WTC11 (cell line): ENCODE data around the gene RYR3. TPM values are rescaled to one million over a fixed set of nuclear protein-coding genes. Genes with fewer than 3 reads are reported as not detected.

Experiments
- ATAC-seq: fragments of 200-7000 bp; cut with Tn5 transposase; 2 replicates; pipeline ENCODE4 v1.10.0; 2021; ENCODE audit warnings: mild to moderate bottlenecking, moderate library complexity
- CTCF ChIA-PET: fragments of 300-600 bp; sonication (Branson Sonifier 250); formaldehyde crosslinking; loops from one replicate; lab custom pipeline; 2021; ENCODE audit warnings: antibody characterized with exemption; lab: Charles Lee
- POLR2A ChIA-PET: fragments of 350-600 bp; sonication (Branson Sonifier 250); formaldehyde crosslinking; loops from one replicate; lab custom pipeline; 2021; ENCODE audit warnings: antibody characterized with exemption; lab: Charles Lee
- DNase-seq: peaks from one replicate; pipeline ENCODE4 v3.0.0; 2021; ENCODE audit warnings: low spot score
- H3K27ac Mint-ChIP-seq: 2 replicates; pipeline ENCODE4 v1.8.0; 2021; ENCODE audit warnings: mixed read lengths
- H3K27me3 Mint-ChIP-seq: 2 replicates; pipeline ENCODE4 v1.8.0; 2021; ENCODE audit warnings: low read depth, mild to moderate bottlenecking, moderate library complexity, mixed read lengths
- H3K36me3 Mint-ChIP-seq: 2 replicates; pipeline ENCODE4 v1.8.0; 2021; ENCODE audit warnings: mixed read lengths
- H3K4me1 Mint-ChIP-seq: 2 replicates; pipeline ENCODE4 v1.8.0; 2022; ENCODE audit warnings: mixed read lengths
- H3K4me3 Mint-ChIP-seq: 2 replicates; pipeline ENCODE4 v1.8.0; 2021; ENCODE audit warnings: mild to moderate bottlenecking, moderate library complexity, mixed read lengths
- H3K9me3 Mint-ChIP-seq: 2 replicates; pipeline ENCODE4 v1.8.0; 2021; ENCODE audit warnings: mixed read lengths
- HMGA2 ChIP-seq: fragments of 250-450 bp; sonication (Bioruptor Pico); IDR thresholded peaks from 2 replicates; pipeline ENCODE4 v1.4.0; 2021; ENCODE audit warnings: mild to moderate bottlenecking, moderate library complexity
- NFYB ChIP-seq: sonication (generic); formaldehyde crosslinking; conservative IDR thresholded peaks from 2 replicates; pipeline ENCODE4 v1.8.0; 2022; ENCODE audit warnings: low read depth, missing genetic modification reagents
- NR1H2 ChIP-seq: sonication (generic); formaldehyde crosslinking; IDR thresholded peaks from 2 replicates; pipeline ENCODE4 v1.9.0; 2021; ENCODE audit warnings: mild to moderate bottlenecking, moderate library complexity, missing genetic modification reagents
- NR3C1 ChIP-seq: sonication (generic); formaldehyde crosslinking; conservative IDR thresholded peaks from 2 replicates; pipeline ENCODE4 v1.8.1; 2023; ENCODE audit warnings: low read depth, mild to moderate bottlenecking, missing genetic modification reagents
- SMAD3 ChIP-seq: sonication (generic); formaldehyde crosslinking; IDR thresholded peaks from 2 replicates; pipeline ENCODE4 v1.8.0; 2022; ENCODE audit warnings: missing genetic modification reagents, mild to moderate bottlenecking, borderline replicate concordance
- SMAD4 ChIP-seq: sonication (generic); formaldehyde crosslinking; IDR thresholded peaks from 2 replicates; pipeline ENCODE4 v1.8.0; 2022; ENCODE audit warnings: mild to moderate bottlenecking, missing genetic modification reagents
- ZNF219 ChIP-seq: sonication (generic); formaldehyde crosslinking; IDR thresholded peaks from 2 replicates; pipeline ENCODE4 v1.8.0; 2023; ENCODE audit warnings: missing genetic modification reagents, mild to moderate bottlenecking, borderline replicate concordance
- total RNA-seq: library from RNA; stranded (reverse); gene quantifications from 3 replicates; pipeline ENCODE4 v1.2.3, GENCODE V29; 2021
- TF ChIP-seq, protein P1 (sequence below): sonication (generic); formaldehyde crosslinking; IDR thresholded peaks from 2 replicates; pipeline ENCODE4 v1.8.1; 2023; ENCODE audit warnings: mild to moderate bottlenecking, missing genetic modification reagents
- TF ChIP-seq, protein P2 (sequence below): fragments of 250-450 bp; sonication (Bioruptor Pico); IDR thresholded peaks from 2 replicates; pipeline ENCODE4 v1.9.0; 2021; ENCODE audit warnings: mild to moderate bottlenecking
- TF ChIP-seq, protein P3 (sequence below): fragments of 250-450 bp; sonication (Bioruptor Pico); IDR thresholded peaks from 2 replicates; pipeline ENCODE4 v2.1.2; 2022; ENCODE audit warnings: mild to moderate bottlenecking, moderate library complexity
- TF ChIP-seq, protein P4 (sequence below): sonication (generic); formaldehyde crosslinking; IDR thresholded peaks from 2 replicates; pipeline ENCODE4 v1.8.1; 2022; ENCODE audit warnings: missing genetic modification reagents, borderline replicate concordance
- TF ChIP-seq, protein P5 (sequence below): sonication (generic); formaldehyde crosslinking; conservative IDR thresholded peaks from 2 replicates; pipeline ENCODE4 v1.8.1; 2022; ENCODE audit warnings: mild to moderate bottlenecking, missing genetic modification reagents
- TF ChIP-seq, protein P6 (sequence below): fragments of 250-450 bp; sonication (Bioruptor Pico); IDR thresholded peaks from 2 replicates; pipeline ENCODE4 v1.9.0; 2021; ENCODE audit warnings: mild to moderate bottlenecking, borderline replicate concordance

RYR3 gene
- total RNA-seq, 1 experiment from 2014 or later: 1.4 TPM

DNA sequence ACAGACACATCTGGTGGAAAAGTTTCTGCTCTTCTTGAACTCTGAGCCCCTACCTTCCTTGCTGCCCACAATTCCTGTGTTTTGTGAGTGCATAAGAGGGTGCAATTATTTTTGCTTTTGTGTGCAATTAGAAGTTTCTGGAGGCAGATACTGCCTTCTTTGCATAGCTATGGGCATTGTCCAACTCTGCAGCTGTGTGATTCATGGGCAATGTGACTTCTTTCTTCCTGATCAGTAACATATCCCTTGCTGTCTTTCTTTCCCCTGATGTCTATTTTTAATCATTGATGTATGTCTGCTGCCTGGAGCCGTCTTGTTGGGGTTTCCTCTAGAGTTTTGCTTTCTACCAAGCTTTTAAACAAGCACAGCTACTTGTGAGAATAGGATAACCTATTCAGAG, 336.0 kb downstream of the RYR3 start (continued):
- TF ChIP-seq HMGA2: no peak
- TF ChIP-seq, protein P1, sequence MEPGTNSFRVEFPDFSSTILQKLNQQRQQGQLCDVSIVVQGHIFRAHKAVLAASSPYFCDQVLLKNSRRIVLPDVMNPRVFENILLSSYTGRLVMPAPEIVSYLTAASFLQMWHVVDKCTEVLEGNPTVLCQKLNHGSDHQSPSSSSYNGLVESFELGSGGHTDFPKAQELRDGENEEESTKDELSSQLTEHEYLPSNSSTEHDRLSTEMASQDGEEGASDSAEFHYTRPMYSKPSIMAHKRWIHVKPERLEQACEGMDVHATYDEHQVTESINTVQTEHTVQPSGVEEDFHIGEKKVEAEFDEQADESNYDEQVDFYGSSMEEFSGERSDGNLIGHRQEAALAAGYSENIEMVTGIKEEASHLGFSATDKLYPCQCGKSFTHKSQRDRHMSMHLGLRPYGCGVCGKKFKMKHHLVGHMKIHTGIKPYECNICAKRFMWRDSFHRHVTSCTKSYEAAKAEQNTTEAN (CRISPR knock-in tag): no peak

DNA sequence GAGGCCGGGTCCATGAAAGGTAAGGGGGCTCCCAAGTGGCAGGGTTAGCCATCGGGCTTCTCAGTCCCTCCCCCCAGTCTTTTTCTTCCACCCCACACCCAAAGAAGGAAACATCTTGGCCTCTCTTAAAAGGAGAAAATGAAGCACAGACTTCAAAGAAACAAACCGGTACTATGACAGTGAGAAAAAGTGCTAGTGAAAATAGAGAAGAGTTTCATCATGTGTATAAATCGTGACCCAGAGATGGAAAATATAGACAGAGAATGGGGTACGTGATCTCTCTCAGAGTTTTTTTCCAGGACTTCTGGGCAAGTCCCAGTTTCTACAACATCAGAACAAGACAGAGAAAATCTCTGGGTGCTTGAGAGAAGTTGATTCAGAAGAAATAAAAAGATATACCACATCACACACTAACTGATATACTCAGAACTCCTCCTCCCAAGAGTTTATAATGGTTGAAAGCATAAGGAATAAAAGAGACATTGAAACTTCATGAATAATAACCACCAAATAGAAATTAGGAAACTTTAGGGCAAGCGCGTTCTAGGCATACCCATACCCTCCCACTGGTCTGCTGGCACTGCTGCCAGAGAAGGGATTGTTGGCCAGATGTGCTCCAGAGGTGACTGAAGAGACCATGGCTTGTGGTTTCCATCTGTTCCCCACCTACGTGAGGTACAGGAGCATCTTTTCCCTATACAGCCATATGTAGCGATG, 338.6 kb downstream of the RYR3 start:
- ChIA-PET POLR2A (interaction anchor here (1.1 kb wide), 1 partner anchor 350 kb away, joined by 4 read pairs; no protein-coding TSS in a partner anchor), CTCF (no interaction called here)
- Mint-ChIP-seq H3K4me1 (no peaks in the 10 kb centered on the region), H3K36me3 (no peaks in the 10 kb centered on the region), H3K27ac (no peak overlapping the region), H3K27me3 (no peaks in the 10 kb centered on the region), H3K4me3 (no peak overlapping the region), H3K9me3 (no peaks in the 10 kb centered on the region)
- no peak for ATAC-seq
- TF ChIP-seq SMAD3 (CRISPR knock-in tag) (no peak), SMAD4 (CRISPR knock-in tag) (no peak), NR1H2 (CRISPR knock-in tag) (no peak), NFYB (CRISPR knock-in tag) (no peak), ZNF219 (CRISPR knock-in tag) (no peak), NR3C1 (CRISPR knock-in tag) (no peak)
- TF ChIP-seq, protein P2, sequence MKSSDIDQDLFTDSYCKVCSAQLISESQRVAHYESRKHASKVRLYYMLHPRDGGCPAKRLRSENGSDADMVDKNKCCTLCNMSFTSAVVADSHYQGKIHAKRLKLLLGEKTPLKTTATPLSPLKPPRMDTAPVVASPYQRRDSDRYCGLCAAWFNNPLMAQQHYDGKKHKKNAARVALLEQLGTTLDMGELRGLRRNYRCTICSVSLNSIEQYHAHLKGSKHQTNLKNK: no peak
- TF ChIP-seq, protein P3, sequence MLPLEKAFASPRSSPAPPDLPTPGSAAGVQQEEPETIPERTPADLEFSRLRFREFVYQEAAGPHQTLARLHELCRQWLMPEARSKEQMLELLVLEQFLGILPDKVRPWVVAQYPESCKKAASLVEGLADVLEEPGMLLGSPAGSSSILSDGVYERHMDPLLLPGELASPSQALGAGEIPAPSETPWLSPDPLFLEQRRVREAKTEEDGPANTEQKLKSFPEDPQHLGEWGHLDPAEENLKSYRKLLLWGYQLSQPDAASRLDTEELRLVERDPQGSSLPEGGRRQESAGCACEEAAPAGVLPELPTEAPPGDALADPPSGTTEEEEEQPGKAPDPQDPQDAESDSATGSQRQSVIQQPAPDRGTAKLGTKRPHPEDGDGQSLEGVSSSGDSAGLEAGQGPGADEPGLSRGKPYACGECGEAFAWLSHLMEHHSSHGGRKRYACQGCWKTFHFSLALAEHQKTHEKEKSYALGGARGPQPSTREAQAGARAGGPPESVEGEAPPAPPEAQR (CRISPR knock-in tag): no peak
- TF ChIP-seq, protein P4, sequence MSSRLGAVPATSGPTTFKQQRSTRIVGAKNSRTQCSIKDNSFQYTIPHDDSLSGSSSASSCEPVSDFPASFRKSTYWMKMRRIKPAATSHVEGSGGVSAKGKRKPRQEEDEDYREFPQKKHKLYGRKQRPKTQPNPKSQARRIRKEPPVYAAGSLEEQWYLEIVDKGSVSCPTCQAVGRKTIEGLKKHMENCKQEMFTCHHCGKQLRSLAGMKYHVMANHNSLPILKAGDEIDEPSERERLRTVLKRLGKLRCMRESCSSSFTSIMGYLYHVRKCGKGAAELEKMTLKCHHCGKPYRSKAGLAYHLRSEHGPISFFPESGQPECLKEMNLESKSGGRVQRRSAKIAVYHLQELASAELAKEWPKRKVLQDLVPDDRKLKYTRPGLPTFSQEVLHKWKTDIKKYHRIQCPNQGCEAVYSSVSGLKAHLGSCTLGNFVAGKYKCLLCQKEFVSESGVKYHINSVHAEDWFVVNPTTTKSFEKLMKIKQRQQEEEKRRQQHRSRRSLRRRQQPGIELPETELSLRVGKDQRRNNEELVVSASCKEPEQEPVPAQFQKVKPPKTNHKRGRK (CRISPR knock-in tag): no peak
- TF ChIP-seq, protein P5, sequence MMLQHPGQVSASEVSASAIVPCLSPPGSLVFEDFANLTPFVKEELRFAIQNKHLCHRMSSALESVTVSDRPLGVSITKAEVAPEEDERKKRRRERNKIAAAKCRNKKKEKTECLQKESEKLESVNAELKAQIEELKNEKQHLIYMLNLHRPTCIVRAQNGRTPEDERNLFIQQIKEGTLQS: no peak
- TF ChIP-seq, protein P6, sequence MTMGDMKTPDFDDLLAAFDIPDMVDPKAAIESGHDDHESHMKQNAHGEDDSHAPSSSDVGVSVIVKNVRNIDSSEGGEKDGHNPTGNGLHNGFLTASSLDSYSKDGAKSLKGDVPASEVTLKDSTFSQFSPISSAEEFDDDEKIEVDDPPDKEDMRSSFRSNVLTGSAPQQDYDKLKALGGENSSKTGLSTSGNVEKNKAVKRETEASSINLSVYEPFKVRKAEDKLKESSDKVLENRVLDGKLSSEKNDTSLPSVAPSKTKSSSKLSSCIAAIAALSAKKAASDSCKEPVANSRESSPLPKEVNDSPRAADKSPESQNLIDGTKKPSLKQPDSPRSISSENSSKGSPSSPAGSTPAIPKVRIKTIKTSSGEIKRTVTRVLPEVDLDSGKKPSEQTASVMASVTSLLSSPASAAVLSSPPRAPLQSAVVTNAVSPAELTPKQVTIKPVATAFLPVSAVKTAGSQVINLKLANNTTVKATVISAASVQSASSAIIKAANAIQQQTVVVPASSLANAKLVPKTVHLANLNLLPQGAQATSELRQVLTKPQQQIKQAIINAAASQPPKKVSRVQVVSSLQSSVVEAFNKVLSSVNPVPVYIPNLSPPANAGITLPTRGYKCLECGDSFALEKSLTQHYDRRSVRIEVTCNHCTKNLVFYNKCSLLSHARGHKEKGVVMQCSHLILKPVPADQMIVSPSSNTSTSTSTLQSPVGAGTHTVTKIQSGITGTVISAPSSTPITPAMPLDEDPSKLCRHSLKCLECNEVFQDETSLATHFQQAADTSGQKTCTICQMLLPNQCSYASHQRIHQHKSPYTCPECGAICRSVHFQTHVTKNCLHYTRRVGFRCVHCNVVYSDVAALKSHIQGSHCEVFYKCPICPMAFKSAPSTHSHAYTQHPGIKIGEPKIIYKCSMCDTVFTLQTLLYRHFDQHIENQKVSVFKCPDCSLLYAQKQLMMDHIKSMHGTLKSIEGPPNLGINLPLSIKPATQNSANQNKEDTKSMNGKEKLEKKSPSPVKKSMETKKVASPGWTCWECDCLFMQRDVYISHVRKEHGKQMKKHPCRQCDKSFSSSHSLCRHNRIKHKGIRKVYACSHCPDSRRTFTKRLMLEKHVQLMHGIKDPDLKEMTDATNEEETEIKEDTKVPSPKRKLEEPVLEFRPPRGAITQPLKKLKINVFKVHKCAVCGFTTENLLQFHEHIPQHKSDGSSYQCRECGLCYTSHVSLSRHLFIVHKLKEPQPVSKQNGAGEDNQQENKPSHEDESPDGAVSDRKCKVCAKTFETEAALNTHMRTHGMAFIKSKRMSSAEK (CRISPR knock-in tag): no peak
- TF ChIP-seq, all 79 proteins: peak for 0
- no peak for DNase-seq
